Activated naive CD4-positive, alpha-beta T cell treated with anti-CD3 and anti-CD28 coated beads, Interleukin-2, amount 50 U/mL, for 16 hours (primary cell): ENCODE data around the gene BBOF1.
"Not testable (repeated sequence)": the region's sequence is repeated elsewhere in the genome, so short reads cannot be mapped to it uniquely, and the experiment has no call there.

Source experiments
- DNase-seq: peaks from one replicate; pipeline ENCODE4 v3.0.0-alpha.2; 2020

The BBOF1 gene

GRCh38 chr14:74109369-74109768 is 90.2 kb downstream of the BBOF1 start:
- no peak for DNase-seq

- DNase-seq = not testable (repeated sequence)
Observed at GRCh38 chr14:74111395-74112216, 92.5 kb downstream of the BBOF1 start.
